GM19043 (cell line): ENCODE data around the gene DAB2.

ENCODE experiments used
- ATAC-seq: cut with Tn5 transposase; IDR thresholded peaks from one replicate; pipeline ENCODE4 v1.9.1; 2021; ENCODE audit warnings: low read depth; ENCODE audit not compliant: unreplicated experiment

The DAB2 gene

DNA sequence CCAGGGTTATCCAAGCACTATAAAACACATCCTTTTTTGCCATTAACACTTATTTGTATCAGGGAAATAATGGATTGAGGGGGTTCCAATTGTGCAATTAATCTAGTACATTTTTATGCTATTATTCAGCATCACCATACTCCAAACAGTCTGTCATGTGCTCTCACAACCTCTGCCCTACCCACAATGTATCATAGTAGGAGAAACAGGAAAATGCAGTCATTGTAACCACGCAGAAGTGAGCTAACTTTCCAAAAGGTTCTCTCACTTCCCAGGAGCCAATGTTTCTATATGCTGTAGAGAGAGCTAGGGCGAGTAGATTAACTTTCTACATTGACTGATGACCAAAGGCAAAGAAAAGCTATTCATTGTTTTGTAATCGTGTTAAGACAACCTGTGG is 29.8 kb downstream of the DAB2 start:
- ATAC-seq = no peak

DNA sequence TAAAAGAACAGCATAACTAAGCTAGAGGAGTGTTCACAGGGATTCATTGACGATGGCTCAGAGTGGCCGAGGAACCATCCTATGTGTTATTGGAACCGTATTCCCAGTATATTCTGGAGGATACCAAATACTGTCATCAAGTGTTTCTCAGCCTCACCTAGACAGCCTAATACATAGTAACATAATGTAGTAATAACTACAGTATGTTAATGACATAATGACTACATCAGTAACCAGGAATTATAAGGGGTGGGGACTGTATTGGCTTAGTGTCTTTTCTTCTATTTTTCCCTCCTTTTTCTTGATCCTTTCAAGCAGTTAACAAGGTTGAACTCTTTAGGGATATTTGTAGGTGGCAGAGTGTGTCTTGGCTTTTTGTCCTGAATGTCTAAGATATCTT is 33.8 kb downstream of the DAB2 start:
- no peak for ATAC-seq

DNA sequence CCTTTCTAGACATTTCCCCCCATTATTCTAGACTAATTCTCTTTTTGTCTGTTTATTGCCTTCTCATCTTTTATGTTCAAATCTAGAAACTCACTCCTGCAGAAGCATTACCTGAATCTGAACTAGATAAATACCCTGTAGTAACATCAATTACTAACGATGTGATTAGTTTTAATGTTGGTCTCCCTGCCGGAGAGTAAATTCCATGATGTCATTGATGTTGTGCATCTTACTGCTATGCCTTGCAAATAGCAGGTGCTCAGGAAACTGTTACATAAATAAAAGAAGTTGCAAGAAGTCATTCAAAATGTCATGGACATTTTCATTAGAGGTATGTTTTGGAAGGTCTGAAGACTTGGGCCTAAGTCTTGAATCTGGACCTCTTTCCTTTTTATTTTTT is 37.5 kb downstream of the DAB2 start:
- no peak for ATAC-seq

DNA sequence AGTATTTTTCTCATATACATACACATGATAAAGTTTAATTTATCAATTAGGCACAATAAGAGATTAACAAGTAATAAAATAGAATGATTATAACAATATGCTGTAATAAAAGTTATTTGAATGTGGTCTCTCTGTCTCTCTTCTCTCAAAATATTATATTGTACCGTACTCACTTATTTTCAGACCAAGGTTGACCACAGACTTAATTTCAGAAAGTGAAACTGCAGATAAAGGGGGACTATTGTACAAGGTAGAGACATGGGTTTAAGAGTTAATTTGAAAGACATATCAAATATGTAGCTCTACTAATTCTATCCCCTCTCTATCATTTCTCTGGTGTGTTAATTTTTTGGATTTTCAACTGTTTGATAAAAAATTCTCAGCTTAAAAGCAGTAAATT is 40.5 kb downstream of the DAB2 start:
- no peak for ATAC-seq

DNA sequence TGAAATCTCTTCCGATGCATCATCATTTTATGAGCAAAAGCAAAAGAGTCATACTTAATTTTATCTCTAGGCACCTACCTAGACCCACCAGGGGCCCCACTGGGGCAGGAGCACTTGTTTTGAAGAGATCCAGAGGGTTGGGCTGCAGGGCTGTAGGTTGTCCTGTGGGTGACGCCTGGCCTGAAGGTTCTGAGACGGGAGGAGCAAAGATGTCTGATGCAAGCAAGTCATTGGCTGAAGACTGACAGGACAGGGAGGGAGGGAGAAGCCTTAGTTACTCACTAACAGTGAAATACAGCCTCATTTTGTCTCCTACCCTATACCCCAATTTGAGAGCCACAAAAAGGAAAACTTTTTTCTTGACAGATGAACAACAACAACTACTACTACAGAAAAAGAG is 43.4 kb downstream of the DAB2 start:
- no peak for ATAC-seq

DNA sequence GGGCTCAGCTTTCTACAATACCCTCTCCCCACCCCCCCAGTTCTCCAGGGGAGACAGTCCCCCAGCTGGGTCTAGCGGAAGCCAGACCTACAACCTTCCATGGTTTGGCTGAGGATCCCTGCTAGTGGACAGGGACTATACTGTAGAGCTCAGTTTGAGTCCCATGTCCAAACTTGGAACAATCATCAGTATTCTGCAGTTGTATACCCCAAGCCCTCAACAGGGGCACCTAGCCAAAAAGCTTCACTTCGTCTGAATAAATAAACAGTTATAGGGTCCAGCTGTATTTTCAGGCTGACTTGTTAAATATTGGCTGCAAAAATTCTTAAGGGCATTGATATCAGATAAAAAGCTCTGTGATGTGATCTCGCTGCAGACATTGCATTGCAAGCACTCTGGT is 45.1 kb downstream of the DAB2 start:
- ATAC-seq = no peak

DNA sequence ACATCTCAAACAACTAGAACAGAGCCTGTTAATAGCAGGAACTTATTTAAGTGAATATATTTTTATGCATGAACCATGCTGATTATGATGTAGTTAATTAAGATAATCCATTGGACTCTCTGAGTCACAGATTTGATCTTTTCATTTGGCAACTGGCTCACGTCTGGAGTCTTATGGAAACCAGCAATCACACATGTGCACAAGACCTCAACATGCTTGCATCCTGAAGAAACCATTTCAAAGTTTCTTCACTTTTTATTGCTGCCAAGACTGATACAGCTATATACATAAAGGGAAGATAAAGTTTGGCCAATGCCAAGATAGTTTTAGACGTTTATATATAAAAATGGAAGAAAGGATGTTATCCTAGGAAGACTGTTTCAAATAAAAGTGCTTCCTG is 47.2 kb downstream of the DAB2 start:
- ATAC-seq = no peak

DNA sequence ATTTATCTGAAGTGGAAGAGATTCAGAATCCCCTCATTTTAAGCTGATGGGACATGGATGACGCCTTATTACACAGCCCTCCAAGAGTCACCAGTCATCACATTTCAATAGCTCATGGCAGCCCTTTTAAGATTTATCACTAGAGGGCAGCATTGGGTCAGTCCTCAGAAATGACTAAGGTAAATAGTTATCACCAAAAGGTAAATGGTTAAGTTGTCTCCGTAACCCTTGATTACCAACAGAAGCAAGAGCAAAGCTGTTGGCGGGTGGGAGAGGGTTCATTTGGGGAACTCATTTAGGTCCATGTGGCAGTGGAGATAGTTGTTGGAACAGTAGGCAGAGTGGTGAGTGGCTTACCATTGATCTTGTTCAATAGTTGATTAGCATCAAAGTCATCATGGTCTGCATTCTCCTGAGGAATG is 48.5 kb downstream of the DAB2 start:
- no peak for ATAC-seq

DNA sequence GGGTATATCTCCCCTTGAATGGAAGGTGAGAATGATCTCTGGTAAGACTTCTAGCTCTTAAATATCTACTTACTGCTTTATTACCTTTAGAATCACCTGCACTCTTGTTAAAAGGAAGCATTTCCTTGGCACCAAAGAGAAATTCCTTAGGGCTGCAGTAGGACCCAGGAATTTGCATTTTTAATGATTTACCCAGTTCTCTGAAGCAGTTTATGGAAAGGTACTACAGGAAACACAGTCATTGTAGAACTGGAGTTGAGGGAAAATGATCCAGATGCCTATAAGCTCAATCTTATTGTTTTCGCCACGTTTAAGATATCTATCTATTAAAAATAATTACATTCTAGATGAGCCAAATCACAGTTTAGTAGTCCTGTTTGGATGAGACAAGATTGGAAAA is 51.0 kb downstream of the DAB2 start:
- ATAC-seq = no peak

DNA sequence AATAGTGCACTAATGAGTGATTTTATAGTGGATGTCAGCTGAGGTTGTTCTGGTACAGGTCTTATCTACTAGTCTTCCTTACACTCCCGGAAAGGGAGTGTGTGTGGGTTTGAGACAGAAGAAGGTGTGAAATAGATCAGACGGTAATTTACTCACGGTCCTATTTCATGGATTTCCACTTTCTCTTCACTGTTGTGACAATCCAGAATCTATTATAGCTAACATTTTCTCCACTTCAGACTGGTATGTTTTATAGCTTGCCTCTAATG is 53.5 kb downstream of the DAB2 start:
- ATAC-seq = no peak

DNA sequence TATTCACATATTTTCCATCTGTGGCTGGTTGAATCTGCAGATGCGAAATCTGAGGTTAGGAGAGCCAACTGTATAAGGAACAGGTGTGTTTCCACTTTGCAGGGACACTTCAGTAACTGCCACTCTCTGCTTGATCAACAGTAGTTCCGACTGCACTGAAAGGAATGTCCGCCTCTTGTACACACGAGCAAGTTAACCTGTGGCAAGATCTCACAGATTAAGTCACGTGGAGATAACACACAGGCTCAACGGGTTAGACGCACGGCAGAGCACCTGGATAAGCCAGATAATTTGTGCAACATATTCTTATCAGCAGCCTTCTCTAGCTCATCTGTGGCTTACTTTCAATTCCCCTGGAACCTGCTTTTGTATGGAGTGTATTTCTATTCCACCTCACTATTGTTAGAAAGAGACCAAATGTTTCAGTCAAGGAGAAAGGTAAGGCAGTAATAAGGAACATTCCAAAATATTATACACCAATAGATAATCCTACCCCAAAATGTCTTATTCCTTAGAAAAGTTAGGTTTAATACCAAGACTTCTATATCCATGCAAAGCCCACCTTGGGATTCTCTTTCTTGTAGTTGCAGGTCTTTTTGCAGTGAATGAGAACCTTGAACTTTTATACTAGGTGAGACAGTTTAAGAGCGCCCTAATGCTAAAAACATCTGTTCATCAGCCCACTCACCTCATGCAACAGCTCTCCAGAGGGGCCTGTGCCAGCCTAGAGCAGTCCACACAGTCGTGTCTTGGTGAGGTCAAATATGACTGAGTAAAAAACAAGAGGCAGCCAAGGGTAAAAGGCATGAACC is 54.0 kb downstream of the DAB2 start:
- no peak for ATAC-seq

DNA sequence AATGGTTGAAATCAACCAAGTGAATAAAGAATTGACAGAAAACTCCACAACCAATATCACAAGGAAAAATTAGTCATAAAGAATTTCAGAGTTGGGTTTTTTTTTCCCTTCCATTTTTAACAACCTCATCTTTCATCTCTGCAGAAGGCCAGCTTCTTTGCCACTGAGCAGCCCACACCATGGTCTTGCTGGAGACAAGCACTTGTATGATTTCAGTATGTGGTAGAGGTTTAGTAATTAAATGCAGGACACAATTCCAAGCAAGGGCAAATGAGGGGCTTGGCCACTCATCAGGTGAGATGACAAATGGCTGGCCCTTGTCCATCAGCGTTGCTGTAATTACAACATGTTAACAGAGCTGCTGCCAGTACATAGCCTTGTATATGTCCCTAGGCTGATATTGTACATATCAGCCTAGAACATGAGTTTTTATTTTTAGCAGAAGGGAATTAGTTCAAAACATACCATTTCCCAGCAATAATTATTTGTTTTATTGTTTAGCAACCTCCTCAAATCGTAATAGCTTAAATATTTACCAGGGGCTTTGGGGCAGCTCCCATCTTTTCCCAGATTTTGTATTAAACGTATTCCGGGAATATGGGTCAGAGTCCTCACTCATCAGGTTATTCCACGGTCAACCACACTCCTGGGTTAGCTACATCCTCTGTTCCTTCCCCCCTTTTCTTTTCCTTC is 55.5 kb downstream of the DAB2 start:
- ATAC-seq = no peak

DNA sequence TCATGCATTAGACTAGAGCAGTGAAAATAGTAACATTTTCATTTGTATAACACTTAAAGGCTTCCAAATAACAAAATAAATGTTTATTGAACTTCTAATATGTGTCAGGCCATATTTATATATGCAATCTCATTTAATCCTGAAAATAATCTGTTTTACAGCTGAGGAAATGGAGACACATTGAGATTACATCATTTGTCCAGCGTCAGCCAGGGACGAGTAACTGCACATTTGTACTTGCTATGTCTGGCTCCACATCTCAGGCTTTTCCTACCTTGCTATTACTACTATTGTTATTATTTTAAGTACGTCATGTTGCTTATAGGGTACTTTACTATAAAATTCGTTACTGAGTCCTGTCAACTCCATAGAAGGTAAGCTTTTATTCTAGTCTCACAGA is 56.7 kb downstream of the DAB2 start:
- no peak for ATAC-seq

DNA sequence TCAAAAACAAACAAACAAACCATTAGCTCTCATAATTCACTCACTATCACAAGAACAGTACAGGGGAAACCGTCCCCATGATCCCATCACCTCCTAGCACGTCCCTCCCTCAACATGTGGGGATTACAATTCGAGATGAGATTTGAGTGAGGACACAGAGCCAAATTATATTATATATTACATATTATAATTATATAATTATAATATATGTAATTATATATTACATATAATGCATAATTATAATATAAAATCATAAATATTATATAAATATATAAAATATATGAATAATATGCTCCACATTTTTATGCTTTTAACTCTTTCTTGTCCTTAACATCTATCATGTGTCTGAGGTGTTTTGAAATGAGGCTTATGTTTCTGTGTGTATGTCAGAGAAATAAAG is 57.1 kb downstream of the DAB2 start:
- ATAC-seq = no peak

DNA sequence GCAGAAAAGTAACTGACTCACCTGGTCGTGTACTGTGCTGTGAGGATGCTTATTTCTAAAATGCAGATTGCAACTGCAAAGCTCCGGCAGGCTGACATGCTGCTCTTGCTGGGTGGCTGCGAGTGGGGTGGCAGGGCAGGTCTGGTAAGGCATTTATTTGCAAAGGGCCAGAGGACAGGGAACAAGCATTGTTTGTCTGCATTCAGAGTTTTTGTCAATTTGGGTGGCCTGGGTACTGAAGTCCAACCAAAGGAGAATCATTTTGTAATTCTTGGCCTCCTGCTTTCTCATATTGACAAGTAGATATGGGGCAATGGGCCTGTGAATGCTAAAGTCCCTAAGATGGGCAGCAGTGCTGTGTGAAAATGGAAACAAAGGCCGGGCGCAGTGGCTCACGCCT is 60.4 kb downstream of the DAB2 start, which contains the start of gene C9:
TSS of gene C9 (minus strand) at position 129 of the 400 bp plus-strand sequence. CDS start at position 98, 31 bp downstream.
- no peak for ATAC-seq

DNA sequence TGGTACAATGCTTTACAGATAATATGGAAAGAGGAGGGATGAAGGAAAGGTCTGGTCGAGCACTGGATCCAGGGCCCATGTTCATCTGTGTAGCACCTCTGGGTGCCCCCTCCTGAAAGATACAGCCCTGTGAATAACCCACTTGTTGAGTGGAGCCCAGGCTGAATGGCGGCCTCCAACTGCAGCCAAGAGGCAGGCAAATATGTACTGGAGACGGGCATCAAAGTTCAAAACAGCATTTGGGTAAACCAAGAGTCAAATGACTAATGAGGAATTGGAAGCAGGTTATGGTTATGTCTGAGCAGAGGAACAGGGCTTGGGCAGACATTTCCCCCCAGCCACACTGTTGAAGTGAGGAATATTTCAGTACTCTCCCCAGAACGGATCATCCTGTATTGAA is 61.6 kb downstream of the DAB2 start:
- no peak for ATAC-seq

DNA sequence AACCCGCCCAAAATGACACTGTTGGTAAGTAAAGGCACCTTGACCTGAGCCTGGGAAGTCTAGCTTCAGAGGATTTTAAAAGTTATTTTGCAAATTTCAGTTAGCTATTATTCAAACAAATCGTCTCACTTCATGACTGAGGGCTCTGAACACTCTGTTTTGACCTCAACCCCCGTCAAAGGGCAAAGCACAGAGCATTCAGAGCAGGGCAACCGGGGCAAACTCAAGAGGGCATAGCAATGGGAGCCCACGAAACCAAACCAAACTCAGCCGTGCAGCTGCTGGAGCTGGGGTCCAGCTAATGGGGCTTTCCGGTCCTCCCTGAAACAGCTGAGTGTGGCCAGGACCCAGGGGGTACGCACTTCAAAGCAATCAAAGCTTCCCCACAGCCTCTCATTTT is 62.1 kb downstream of the DAB2 start:
- no peak for ATAC-seq

DNA sequence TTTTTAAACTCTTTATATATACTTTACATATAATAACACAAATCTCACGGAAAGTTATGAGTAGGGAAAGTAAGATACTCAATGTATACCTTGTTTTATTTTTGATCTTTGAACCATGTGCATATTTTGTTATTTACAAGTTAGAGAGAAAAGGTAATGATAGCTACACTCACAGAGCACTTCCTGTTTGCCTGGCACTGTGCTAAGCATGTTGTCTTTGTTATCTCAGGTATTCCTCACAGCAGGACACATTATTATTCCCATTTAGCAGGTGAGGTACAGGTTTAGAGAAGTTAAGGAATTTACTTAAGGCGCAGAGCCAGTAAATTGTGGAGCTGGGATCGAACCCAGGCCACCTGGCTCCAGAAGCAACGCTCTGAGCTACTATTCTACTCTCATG is 63.5 kb downstream of the DAB2 start:
- ATAC-seq = no peak

DNA sequence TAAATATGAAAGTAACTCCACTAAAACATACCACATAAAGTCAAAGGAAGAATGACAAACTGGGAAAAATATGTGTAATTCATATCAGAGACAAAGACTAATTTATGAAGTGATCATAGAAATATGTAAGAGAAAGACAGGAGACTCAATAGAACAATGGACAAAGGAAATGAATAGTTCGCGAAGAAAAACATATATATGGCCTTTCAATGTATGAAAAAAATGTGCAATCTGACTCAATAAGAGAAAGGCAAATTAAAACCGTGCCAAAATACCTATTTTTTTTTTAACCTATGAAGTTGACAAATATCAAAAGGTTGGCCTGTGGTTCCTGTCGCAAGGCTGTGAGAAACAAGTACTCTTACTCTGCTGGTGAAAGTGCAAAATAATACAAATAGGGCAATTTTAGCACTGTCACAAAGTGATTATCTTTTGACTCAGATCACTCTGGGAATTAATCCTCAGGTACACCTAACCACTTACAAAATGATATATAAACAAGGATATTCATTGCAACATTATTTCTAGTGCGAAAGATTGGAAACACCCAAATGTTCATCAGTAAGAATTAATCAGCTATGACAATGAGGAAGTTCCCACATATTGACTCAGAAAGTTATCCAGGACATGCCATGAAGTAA is 64.2 kb downstream of the DAB2 start:
- no peak for ATAC-seq

DNA sequence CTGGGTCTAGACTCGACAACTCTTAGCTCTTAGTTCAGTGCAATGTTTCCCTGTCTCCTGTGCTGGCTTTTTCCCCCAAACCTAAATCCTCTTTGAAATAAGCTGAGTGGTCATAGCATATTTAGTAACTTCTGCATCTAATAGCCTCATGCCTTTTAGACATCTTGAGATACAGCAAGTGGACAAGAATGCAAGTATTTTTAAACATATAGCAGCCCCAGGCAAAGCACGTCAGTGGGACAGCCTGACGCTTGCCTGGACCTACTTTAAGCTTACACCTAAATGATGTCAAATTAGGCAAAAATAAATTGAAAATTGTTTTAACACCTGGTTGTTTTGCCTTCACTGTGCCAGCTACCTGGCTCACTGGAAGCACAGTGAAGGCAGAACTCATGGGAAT is 68.5 kb downstream of the DAB2 start:
- ATAC-seq = no peak

DNA sequence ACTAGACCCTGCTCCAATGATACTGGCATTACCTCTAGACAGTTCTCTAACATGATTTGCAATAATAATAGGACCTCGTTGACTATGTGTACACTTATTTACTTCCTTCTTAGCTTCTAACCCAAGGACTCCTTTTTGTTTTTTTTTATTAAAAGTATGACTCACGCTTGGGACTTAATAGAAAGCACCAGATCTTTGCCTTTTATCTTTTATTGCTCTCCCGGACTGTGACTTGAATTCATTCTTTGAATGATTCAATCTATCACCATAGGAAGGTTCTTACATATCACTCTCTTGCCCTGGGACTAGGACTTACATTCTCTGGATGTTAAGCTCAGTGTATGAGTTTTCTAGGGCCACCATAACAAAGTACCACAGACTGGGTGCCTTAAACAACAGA is 69.5 kb downstream of the DAB2 start:
- no peak for ATAC-seq
